AG08396 (cell line): Measurements from ENCODE around the gene PTPRN2.

Experiments
- DNase-seq: peaks from one replicate; pipeline ENCODE4 v3.0.0; 2012; ENCODE audit warnings: low spot score, mixed read lengths

Gene PTPRN2

GRCh38 chr7:157877298-157878090, 710.1 kb downstream of the PTPRN2 start:
- no peak for DNase-seq

- DNase-seq: no peak
These were observed 710.9 kb downstream of the PTPRN2 start for GRCh38 chr7:157876469-157877285.

- no peak for DNase-seq
These were observed 712.1 kb downstream of the PTPRN2 start for GRCh38 chr7:157875230-157876179.

GRCh38 chr7:157874870-157875229, 712.8 kb downstream of the PTPRN2 start:
- DNase-seq: no peak

GRCh38 chr7:157874208-157874816, 713.3 kb downstream of the PTPRN2 start:
- no peak for DNase-seq

- no peak for DNase-seq
These were observed 714.0 kb downstream of the PTPRN2 start for GRCh38 chr7:157873664-157874063.

GRCh38 chr7:157873181-157873580, 714.4 kb downstream of the PTPRN2 start:
- DNase-seq: no peak

GRCh38 chr7:157872447-157872846, 715.2 kb downstream of the PTPRN2 start:
- DNase-seq: no peak

- DNase-seq: no peak
These were observed 715.9 kb downstream of the PTPRN2 start for GRCh38 chr7:157871681-157872080.

GRCh38 chr7:157870644-157871290, 716.9 kb downstream of the PTPRN2 start:
- no peak for DNase-seq

- no peak for DNase-seq
These were observed 717.8 kb downstream of the PTPRN2 start for GRCh38 chr7:157869793-157870192.

- DNase-seq: no peak
These were observed 719.8 kb downstream of the PTPRN2 start for GRCh38 chr7:157867685-157868305.

- DNase-seq: no peak
These were observed 721.2 kb downstream of the PTPRN2 start for GRCh38 chr7:157866336-157866924.

- DNase-seq: no peak
These were observed 722.1 kb downstream of the PTPRN2 start for GRCh38 chr7:157865351-157866165.

- no peak for DNase-seq
These were observed 722.7 kb downstream of the PTPRN2 start for GRCh38 chr7:157864911-157865310.

GRCh38 chr7:157863906-157864810, 723.5 kb downstream of the PTPRN2 start:
- DNase-seq: no peak

GRCh38 chr7:157863176-157863575, 724.4 kb downstream of the PTPRN2 start:
- no peak for DNase-seq

- no peak for DNase-seq
These were observed 724.9 kb downstream of the PTPRN2 start for GRCh38 chr7:157862731-157863130.
